ENCODE data around the gene PLXNA3.
"Not testable (repeated sequence)": the region's sequence is repeated elsewhere in the genome, so short reads cannot be mapped to it uniquely, and the experiment has no call there.

PLXNA3 gene

DNA sequence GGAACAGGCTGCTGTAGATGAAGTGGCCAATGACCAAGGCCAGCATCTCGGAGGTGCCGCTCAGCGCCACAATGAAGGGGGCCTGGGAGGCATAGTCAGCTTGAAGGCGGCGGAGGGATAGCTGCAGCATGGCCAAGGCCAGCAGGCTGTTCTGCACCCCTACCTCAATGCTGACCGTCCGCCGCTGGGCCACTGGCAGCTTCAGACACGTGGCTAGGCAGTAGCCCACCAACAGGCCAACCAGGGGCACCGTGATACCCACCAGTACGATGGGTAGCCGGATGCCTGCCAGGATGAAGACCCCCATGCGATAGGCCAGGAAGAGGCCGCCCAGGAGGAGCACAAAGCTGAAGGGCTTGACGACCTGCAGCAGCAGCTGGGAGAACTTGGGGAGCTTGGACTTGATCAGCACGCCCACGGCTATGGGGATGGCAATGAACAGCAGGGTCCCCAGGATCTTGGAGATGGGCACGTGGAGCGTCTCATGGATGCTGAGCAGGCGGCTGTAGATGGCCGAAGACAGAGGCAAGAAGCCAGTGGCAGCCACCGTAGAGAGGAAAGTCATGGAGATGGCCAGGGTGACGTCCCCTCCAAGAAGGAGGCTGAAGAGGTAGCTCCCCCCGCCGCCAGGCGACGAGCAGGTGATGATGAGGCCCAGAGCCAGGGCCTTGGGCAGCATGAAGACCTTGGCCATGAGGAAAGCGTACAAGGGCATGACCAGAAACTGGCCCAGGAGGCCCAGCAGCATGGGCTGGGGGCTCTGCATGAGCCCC lies 29.6 kb downstream of the PLXNA3 start:
- no peak for DNase-seq
- in situ Hi-C loops (cut with HindIII; ENCODE audit: low pct_ligation_motif_present, low pct_unique_long_range_greater_than_20kb, low sequenced_read_pairs) = no loop called here

DNA sequence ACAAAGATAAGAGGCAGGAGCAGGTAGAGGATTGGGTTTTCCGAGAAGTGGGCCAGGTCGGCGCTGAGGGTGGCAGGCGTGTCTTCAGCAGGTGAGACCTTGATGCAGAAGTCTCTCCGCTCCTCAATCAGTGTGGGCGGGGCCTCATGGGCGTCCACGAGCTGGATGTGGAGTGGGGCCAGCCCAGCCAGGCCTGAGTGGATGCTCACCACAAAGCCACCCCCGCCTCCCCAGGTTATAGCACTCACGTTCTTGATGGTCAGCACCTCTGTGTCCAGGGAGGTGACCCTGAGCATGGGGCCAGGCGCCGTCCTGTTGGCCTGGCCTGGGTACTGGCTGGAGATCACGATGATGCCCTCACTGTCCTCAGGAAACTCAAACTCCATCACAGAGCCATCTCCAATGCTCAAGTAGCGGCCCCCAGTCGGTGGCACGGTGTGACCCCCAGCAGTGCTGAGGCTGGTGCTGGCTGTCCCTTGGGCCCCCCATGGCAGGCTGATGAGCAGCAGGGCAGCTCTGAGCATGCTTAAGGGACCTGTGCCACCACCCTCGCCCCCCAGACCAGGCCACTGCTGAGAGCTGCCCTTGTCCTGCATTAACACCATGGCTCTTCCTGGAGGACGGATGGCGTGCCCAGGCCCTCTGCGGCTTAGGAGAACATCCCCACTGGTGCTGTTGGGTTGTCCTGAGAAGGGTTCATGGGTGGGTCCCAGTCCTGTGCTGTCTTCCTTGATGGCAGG lies 30.4 kb downstream of the PLXNA3 start:
- DNase-seq = no peak
- in situ Hi-C loops (cut with HindIII; ENCODE audit: low pct_ligation_motif_present, low pct_unique_long_range_greater_than_20kb, low sequenced_read_pairs) = no loop called here

- in situ Hi-C loops (cut with HindIII; ENCODE audit: low pct_ligation_motif_present, low pct_unique_long_range_greater_than_20kb, low sequenced_read_pairs) = no loop called here
- DNase-seq = no peak
Measured at GRCh38 chrX:154489182-154489581, 31.1 kb downstream of the PLXNA3 start.

- in situ Hi-C loops (cut with HindIII; ENCODE audit: low pct_ligation_motif_present, low pct_unique_long_range_greater_than_20kb, low sequenced_read_pairs) = no loop called here
- DNase-seq = peak; percentile 26
Measured at GRCh38 chrX:154490021-154490413, 31.9 kb downstream of the PLXNA3 start.

DNA sequence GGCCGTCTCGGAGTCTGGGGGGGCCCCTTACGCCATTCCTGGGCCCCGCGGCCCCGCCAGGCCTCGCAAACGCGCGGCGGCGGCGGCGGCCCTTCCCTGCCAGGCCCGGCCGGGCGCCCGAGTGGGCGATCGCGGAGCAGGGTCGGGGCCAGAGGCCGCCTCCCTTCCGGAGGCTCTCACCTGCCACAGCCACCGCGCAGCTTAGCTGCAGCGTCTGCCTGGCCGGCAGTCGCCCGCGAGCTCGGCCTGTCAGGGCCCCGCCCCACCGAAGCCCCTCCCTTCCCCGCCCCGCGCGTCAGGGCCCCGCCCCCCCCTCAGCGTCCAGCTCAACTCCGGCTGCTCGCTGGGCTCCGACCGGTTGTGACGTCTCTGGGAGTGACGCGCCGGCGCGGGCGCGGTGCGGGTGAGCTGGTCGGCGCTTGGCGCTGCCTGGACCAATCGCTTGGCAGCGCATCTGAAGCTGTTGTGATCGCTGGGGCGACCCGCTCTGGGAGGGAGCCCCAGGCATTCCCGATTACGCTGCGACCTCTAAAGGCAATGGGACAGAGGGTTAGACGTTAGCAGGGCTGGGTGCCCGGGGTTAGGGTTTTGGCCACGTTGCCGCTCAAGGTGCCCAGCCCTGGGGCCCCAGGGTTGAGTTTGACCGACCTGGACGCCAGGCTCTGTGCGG lies 32.5 kb downstream of the PLXNA3 start, which contains the start of gene SLC10A3:
SLC10A3 (minus strand) TSS at position 216 of the 670 bp plus-strand sequence. CDS start 1,689 bp downstream, outside the sequence.
- DNase-seq = peak; percentile 87
- in situ Hi-C loops (cut with HindIII; ENCODE audit: low pct_ligation_motif_present, low pct_unique_long_range_greater_than_20kb, low sequenced_read_pairs) = no loop called here

GRCh38 chrX:154494715-154495114 lies 36.6 kb downstream of the PLXNA3 start:
- no peak for DNase-seq
- in situ Hi-C loops (cut with HindIII; ENCODE audit: low pct_ligation_motif_present, low pct_unique_long_range_greater_than_20kb, low sequenced_read_pairs) = no loop called here

DNA sequence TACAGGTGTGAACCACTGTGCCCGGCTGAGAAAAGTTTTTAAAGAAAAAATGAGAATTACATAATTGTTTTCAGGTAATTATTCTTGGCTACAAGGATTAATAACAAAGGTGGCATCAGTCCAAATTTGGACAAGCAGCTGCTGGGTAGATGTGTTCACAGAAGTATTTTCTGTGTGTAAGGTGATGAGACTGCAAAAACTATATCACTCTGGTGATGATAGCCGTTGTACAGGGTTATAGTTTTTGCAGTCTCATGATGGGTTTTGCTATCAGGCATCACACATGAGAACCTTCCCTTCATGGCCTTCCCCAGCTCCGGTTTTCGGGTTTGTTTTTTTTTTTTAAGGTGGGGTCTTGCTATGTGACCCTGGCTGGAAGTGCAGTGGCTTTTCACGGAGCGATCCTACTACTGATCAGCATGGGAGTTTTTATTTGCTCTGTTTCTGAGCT lies 37.4 kb downstream of the PLXNA3 start:
- DNase-seq = no peak
- in situ Hi-C loops (cut with HindIII; ENCODE audit: low pct_ligation_motif_present, low pct_unique_long_range_greater_than_20kb, low sequenced_read_pairs) = no loop called here

DNA sequence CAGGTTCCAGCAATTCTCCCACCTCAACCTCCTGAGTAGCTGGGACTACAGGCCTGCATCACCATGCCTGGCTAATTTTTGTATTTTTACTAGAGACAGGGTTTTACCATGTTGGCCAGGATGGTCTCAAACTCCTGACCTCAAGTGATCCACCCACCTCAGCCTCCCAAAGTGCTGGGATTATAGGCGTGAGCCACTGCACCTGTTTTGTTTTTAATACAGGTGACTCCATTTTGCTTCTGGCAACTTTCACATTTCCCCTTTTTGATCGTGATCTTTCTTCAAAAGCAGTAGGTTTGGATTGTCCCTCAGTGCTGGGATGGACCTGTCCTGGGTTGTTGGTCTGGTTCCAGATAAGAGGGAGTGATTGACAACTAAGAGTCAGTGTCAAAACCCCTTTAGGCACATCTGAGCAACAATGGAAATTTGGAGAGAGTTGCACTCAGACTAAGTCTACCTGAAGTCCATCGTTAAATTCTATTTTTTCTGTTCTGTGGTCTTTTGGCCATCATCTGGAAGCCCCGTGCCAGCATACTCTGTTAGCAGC lies 38.6 kb downstream of the PLXNA3 start:
- DNase-seq; in situ Hi-C loops (cut with HindIII; ENCODE audit: low pct_ligation_motif_present, low pct_unique_long_range_greater_than_20kb, low sequenced_read_pairs): not testable (repeated sequence)

DNA sequence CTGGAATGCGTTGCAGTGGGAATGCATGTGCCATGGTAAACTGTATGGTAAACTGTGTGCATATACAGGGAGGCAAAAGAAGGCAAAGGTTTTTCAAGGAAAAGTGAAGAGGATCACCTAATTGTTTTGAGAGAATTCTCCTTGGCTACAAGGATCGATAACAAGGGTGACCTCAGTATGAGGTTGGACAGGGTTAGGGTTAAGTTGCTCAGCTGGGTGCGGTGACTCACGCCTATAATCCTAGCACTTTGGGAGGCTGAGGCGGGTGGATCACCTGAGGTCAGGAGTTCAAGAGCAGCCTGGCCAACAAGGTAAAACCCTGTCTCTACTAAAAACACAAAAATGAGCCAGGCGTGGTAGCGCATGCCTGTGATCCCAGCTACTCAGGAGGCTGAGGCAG lies 43.3 kb downstream of the PLXNA3 start:
- DNase-seq; in situ Hi-C loops (cut with HindIII; ENCODE audit: low pct_ligation_motif_present, low pct_unique_long_range_greater_than_20kb, low sequenced_read_pairs): not testable (repeated sequence)

DNA sequence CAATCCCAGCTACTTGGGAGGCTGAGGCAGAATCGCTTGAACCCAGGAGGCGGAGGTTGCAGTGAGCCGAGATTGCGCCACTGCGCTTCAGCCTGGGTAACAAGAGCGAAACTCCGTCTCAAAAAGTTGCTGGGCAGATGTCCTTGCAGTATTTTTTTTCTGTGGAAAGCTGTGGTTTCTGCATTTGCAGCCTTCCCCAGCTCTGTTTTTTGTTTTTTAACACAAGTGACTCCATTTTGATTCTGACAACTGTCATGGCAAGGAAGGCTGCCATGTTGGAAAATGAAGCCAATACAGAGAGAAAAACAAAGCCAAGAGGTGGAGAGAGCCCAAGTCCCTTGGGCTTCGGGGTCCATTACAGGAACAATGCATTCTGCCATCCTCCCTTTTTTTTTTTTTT lies 44.0 kb downstream of the PLXNA3 start:
- in situ Hi-C loops (cut with HindIII; ENCODE audit: low pct_ligation_motif_present, low pct_unique_long_range_greater_than_20kb, low sequenced_read_pairs) = no loop called here

GRCh38 chrX:154502989-154503388 lies 44.9 kb downstream of the PLXNA3 start:
- DNase-seq = no peak
- in situ Hi-C loops (cut with HindIII; ENCODE audit: low pct_ligation_motif_present, low pct_unique_long_range_greater_than_20kb, low sequenced_read_pairs) = no loop called here

More for the DNA sequence above, 44.0 kb downstream of the PLXNA3 start:
- DNase-seq = no peak

DNA sequence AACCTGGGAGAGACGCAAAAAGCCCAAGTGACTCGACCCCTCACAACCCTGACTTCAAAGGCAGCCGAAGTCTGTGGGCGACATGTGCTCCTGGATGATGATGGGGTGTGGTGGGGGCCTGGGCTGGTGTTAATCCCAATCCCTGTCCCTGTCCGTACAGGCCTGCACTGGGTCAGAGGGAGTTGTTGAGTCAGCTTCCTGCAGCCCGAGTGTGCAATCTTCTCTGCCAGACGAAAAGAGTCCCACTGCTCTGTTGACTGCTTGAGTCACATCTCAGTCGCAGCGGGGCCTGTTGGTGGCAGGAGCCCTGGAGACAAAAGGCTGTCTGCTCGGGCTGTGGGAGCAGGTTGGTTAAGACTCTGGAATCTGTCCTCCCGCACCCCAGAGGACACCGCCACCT lies 47.7 kb downstream of the PLXNA3 start:
- in situ Hi-C loops (cut with HindIII; ENCODE audit: low pct_ligation_motif_present, low pct_unique_long_range_greater_than_20kb, low sequenced_read_pairs) = no loop called here
- DNase-seq = no peak

- DNase-seq = no peak
- in situ Hi-C loops (cut with HindIII; ENCODE audit: low pct_ligation_motif_present, low pct_unique_long_range_greater_than_20kb, low sequenced_read_pairs) = no loop called here
Measured at GRCh38 chrX:154506483-154507332, 48.6 kb downstream of the PLXNA3 start.

- in situ Hi-C loops (cut with HindIII; ENCODE audit: low pct_ligation_motif_present, low pct_unique_long_range_greater_than_20kb, low sequenced_read_pairs) = no loop called here
- no peak for DNase-seq
Measured at GRCh38 chrX:154507673-154508383, 49.7 kb downstream of the PLXNA3 start.

- in situ Hi-C loops (cut with HindIII; ENCODE audit: low pct_ligation_motif_present, low pct_unique_long_range_greater_than_20kb, low sequenced_read_pairs) = no loop called here
Measured at GRCh38 chrX:154508384-154508745, 50.3 kb downstream of the PLXNA3 start.

DNA sequence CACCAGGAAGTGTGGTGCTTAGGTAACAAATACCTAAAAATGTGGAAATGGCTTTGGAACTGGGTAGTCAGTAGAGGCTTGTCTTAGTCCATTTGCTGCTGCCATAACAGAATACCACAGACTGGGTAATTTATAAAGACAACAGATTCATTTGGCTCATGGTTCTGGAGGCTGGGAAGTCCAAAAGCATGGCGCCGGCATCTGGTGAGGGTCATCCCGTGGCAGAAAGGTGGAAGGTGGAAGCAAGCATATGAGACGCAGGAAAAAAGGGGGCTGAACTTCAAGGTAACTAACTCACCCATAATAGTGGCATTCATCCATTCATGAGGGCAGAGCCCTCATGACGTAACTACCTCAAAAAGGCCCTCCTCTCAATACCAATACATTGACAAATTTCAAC lies 51.4 kb downstream of the PLXNA3 start:
- no peak for DNase-seq

More at GRCh38 chrX:154508384-154508745, 50.3 kb downstream of the PLXNA3 start:
- no peak for DNase-seq

DNA sequence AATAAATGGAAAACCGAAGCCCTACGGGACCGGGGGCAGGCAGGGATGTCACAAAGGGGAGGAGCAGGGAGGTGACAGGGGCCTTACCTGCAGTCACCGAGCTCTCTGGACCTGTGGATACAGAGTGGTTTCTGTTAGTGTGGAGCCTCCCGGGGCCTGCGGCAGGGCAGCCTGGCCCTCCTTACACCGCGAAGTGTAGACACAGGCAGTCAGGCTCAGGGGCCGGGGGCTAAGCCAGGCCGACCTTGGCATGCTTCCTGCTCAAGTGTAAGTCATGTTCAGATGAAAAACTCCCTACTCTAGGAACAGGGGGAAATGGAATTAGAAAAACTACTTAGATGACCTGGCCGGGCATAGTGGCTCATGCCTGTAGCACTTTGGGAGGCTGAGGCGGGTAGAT lies 53.7 kb downstream of the PLXNA3 start:
- no peak for DNase-seq
- in situ Hi-C loops (cut with HindIII; ENCODE audit: low pct_ligation_motif_present, low pct_unique_long_range_greater_than_20kb, low sequenced_read_pairs) = no loop called here

More for the DNA sequence above, 51.4 kb downstream of the PLXNA3 start:
- in situ Hi-C loops (cut with HindIII; ENCODE audit: low pct_ligation_motif_present, low pct_unique_long_range_greater_than_20kb, low sequenced_read_pairs) = no loop called here

All from ACHN (cell line).